Measurements from ENCODE around the gene SYNDIG1L. TPM values are rescaled to one million over a fixed set of nuclear protein-coding genes. Genes with fewer than 3 reads are reported as not detected.

Gene SYNDIG1L
- total RNA-seq, 2 donors from 2014 or later: not detected

GRCh38 chr14:74441113-74441512 is 15.1 kb upstream of the SYNDIG1L start:
- H3K9me3 Mint-ChIP-seq: no peaks in the 10 kb centered on the region
- H3K36me3 Mint-ChIP-seq: no peaks in the 10 kb centered on the region
- H3K27ac Mint-ChIP-seq: no peak overlapping the region
- DNase-seq (ENCODE audit: low spot score in 2 of 2) (no peak), ATAC-seq (no peak)

GRCh38 chr14:74438351-74438915 is 12.4 kb upstream of the SYNDIG1L start:
- Mint-ChIP-seq H3K27ac (no peak overlapping the region), H3K9me3 (no peaks in the 10 kb centered on the region), H3K36me3 (no peaks in the 10 kb centered on the region)
- DNase-seq (ENCODE audit: low spot score in 2 of 2) (no peak), ATAC-seq (no peak)

GRCh38 chr14:74437496-74438053 is 11.6 kb upstream of the SYNDIG1L start:
- no peak for DNase-seq (ENCODE audit: low spot score in 2 of 2)
- H3K9me3 Mint-ChIP-seq: no peaks in the 10 kb centered on the region
- H3K36me3 Mint-ChIP-seq: no peaks in the 10 kb centered on the region
- no peak for ATAC-seq
- H3K27ac Mint-ChIP-seq: no peak overlapping the region

GRCh38 chr14:74434294-74434693 is 8.3 kb upstream of the SYNDIG1L start:
- Mint-ChIP-seq H3K27ac (no peak overlapping the region), H3K36me3 (no peaks in the 10 kb centered on the region), H3K9me3 (no peaks in the 10 kb centered on the region)
- DNase-seq (ENCODE audit: low spot score in 2 of 2) (no peak), ATAC-seq (no peak)

- DNase-seq (ENCODE audit: low spot score in 2 of 2): no peak
- no peak for ATAC-seq
- Mint-ChIP-seq H3K9me3 (no peaks in the 10 kb centered on the region), H3K27ac (no peak overlapping the region), H3K36me3 (no peaks in the 10 kb centered on the region)
Measured at GRCh38 chr14:74429991-74430390, 4.0 kb upstream of the SYNDIG1L start.

GRCh38 chr14:74429221-74429691 is 3.2 kb upstream of the SYNDIG1L start:
- Mint-ChIP-seq H3K36me3 (no peaks in the 10 kb centered on the region), H3K9me3 (no peaks in the 10 kb centered on the region), H3K27ac (no peak overlapping the region)
- DNase-seq (ENCODE audit: low spot score in 2 of 2) (no peak), ATAC-seq (no peak)

GRCh38 chr14:74427651-74428050 is 1.6 kb upstream of the SYNDIG1L start:
- no peaks in the 10 kb centered on the region for H3K36me3 Mint-ChIP-seq
- no peaks in the 10 kb centered on the region for H3K9me3 Mint-ChIP-seq
- ATAC-seq (no peak), DNase-seq (ENCODE audit: low spot score in 2 of 2) (no peak)
- H3K27ac Mint-ChIP-seq: no peak overlapping the region

- Mint-ChIP-seq H3K27ac (no peak overlapping the region), H3K9me3 (no peaks in the 10 kb centered on the region), H3K36me3 (no peaks in the 10 kb centered on the region)
- peak; percentile 74 to 88 for ATAC-seq
- DNase-seq (ENCODE audit: low spot score in 2 of 2): peak in 1 of 2 donors; percentile 73
Measured at GRCh38 chr14:74425525-74426201, 347 bp downstream of the SYNDIG1L start.

GRCh38 chr14:74424606-74425005 is 1.4 kb downstream of the SYNDIG1L start:
- H3K27ac Mint-ChIP-seq: no peak overlapping the region
- ATAC-seq: no peak

GRCh38 chr14:74423246-74423645 is 2.8 kb downstream of the SYNDIG1L start:
- Mint-ChIP-seq H3K27ac (no peak overlapping the region), H3K9me3 (no peaks in the 10 kb centered on the region), H3K36me3 (no peaks in the 10 kb centered on the region)
- DNase-seq (ENCODE audit: low spot score in 2 of 2): no peak
- ATAC-seq: no peak

More at GRCh38 chr14:74424606-74425005, 1.4 kb downstream of the SYNDIG1L start:
- Mint-ChIP-seq H3K36me3 (no peaks in the 10 kb centered on the region), H3K9me3 (no peaks in the 10 kb centered on the region)
- DNase-seq (ENCODE audit: low spot score in 2 of 2): no peak

- Mint-ChIP-seq H3K9me3 (no peaks in the 10 kb centered on the region), H3K36me3 (no peaks in the 10 kb centered on the region), H3K27ac (no peak overlapping the region)
- ATAC-seq: no peak
- no peak for DNase-seq (ENCODE audit: low spot score in 2 of 2)
Measured at GRCh38 chr14:74421981-74422380, 4.0 kb downstream of the SYNDIG1L start.

- H3K36me3 Mint-ChIP-seq: no peaks in the 10 kb centered on the region
- no peak overlapping the region for H3K27ac Mint-ChIP-seq
- ATAC-seq: no peak
- no peak for DNase-seq (ENCODE audit: low spot score in 2 of 2)
- H3K9me3 Mint-ChIP-seq: no peaks in the 10 kb centered on the region
Measured at GRCh38 chr14:74419086-74419485, 6.9 kb downstream of the SYNDIG1L start.

- no peaks in the 10 kb centered on the region for H3K9me3 Mint-ChIP-seq
- no peak for ATAC-seq
- H3K27ac Mint-ChIP-seq: no peak overlapping the region
- DNase-seq (ENCODE audit: low spot score in 2 of 2): no peak
- no peaks in the 10 kb centered on the region for H3K36me3 Mint-ChIP-seq
Measured at GRCh38 chr14:74418031-74418430, 8.0 kb downstream of the SYNDIG1L start.

GRCh38 chr14:74417611-74418010 is 8.4 kb downstream of the SYNDIG1L start:
- ATAC-seq: no peak
- Mint-ChIP-seq H3K27ac (no peak overlapping the region), H3K36me3 (no peaks in the 10 kb centered on the region), H3K9me3 (no peaks in the 10 kb centered on the region)
- no peak for DNase-seq (ENCODE audit: low spot score in 2 of 2)

- no peak overlapping the region for H3K27ac Mint-ChIP-seq
- no peaks in the 10 kb centered on the region for H3K9me3 Mint-ChIP-seq
- ATAC-seq (no peak), DNase-seq (ENCODE audit: low spot score in 2 of 2) (no peak)
- H3K36me3 Mint-ChIP-seq: no peaks in the 10 kb centered on the region
Measured at GRCh38 chr14:74417201-74417600, 8.8 kb downstream of the SYNDIG1L start.

GRCh38 chr14:74415115-74415437 is 10.9 kb downstream of the SYNDIG1L start:
- no peak for ATAC-seq
- no peaks in the 10 kb centered on the region for H3K36me3 Mint-ChIP-seq
- H3K27ac Mint-ChIP-seq: no peak overlapping the region
- H3K9me3 Mint-ChIP-seq: no peaks in the 10 kb centered on the region
- DNase-seq (ENCODE audit: low spot score in 2 of 2): no peak

- ATAC-seq: no peak
- DNase-seq (ENCODE audit: low spot score in 2 of 2): no peak
- Mint-ChIP-seq H3K9me3 (no peaks in the 10 kb centered on the region), H3K36me3 (no peaks in the 10 kb centered on the region), H3K27ac (no peak overlapping the region)
Measured at GRCh38 chr14:74414403-74415114, 11.5 kb downstream of the SYNDIG1L start.
